Tibial nerve (tissue), 4 donors: ENCODE data around the gene RELN.

Experiments used
- CTCF ChIP-seq, 5 experiments: fragments of 200-600 bp in 3 of 5; fragments of 450-650 bp in 2 of 5; sonication (generic) in 3 of 5; IDR thresholded peaks; one replicate each; pipeline ENCODE4 v1.5.1; 2016 to 2019; ENCODE audit warnings: antibody characterized with exemption in 5 of 5, mild to moderate bottlenecking in 3 of 5, moderate library complexity in 2 of 5
- EP300 ChIP-seq, 2 donors: sonication (generic); formaldehyde crosslinking; IDR thresholded peaks; one replicate each; pipeline ENCODE4 v1.6.1; 2017; ENCODE audit warnings: antibody characterized with exemption in 2 of 2, mild to moderate bottlenecking in 1 of 2
- POLR2A ChIP-seq, 2 donors: fragments of 450-650 bp; IDR thresholded peaks; one replicate each; pipeline ENCODE4 v1.6.1; 2017; ENCODE audit warnings: antibody characterized with exemption in 2 of 2, mild to moderate bottlenecking in 2 of 2, moderate library complexity in 2 of 2

- TF ChIP-seq CTCF (IDR thresholded peaks at IDR 0.05) (no peak), POLR2A (IDR thresholded peaks at IDR 0.05) (no peak), EP300 (IDR thresholded peaks at IDR 0.05) (no peak)
Observed at GRCh38 chr7:103637094-103637493, 352.4 kb downstream of the RELN start.
